ENCODE data around the gene TAS1R2.
"Not testable (repeated sequence)": the region's sequence is repeated elsewhere in the genome, so short reads cannot be mapped to it uniquely, and the experiment has no call there.

Gene TAS1R2

GRCh38 chr1:18901147-18901951, 41.9 kb upstream of the TAS1R2 start:
- TF ChIP-seq, protein P1, sequence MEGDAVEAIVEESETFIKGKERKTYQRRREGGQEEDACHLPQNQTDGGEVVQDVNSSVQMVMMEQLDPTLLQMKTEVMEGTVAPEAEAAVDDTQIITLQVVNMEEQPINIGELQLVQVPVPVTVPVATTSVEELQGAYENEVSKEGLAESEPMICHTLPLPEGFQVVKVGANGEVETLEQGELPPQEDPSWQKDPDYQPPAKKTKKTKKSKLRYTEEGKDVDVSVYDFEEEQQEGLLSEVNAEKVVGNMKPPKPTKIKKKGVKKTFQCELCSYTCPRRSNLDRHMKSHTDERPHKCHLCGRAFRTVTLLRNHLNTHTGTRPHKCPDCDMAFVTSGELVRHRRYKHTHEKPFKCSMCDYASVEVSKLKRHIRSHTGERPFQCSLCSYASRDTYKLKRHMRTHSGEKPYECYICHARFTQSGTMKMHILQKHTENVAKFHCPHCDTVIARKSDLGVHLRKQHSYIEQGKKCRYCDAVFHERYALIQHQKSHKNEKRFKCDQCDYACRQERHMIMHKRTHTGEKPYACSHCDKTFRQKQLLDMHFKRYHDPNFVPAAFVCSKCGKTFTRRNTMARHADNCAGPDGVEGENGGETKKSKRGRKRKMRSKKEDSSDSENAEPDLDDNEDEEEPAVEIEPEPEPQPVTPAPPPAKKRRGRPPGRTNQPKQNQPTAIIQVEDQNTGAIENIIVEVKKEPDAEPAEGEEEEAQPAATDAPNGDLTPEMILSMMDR (IDR thresholded peaks at IDR 0.05; ENCODE audit: low read depth, low read length) = no peak
- DNase-seq (ENCODE audit: extremely low read depth, low read depth) = no peak

DNA sequence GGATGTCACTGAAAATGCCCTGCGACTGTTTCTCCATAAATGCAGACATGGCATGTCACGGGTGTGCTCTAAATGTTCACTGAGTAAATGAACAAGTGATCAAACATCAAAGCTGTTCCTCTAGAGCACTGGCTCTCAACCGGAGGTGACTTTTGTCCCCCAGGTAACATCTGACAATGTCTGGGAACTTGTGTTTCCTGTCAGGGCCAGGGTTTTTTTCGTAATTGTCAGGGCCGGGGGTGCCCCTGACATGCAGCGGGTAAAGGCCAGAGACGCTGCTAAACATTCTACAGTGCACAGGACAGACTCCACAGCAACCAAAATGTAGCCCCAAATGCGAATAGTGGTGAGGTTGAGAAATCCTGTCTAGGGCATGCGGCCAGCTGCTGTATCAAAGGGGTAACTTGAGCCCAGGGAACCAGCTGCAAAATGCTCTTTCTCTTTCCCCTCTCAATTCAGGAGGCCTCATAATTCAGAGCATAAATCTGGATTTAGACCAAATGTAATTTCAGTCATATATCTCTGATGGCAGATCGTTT, 40.9 kb upstream of the TAS1R2 start:
- DNase-seq (ENCODE audit: extremely low read depth, low read depth) = no peak
- TF ChIP-seq, protein P1 (IDR thresholded peaks at IDR 0.05; ENCODE audit: low read depth, low read length) = no peak

DNA sequence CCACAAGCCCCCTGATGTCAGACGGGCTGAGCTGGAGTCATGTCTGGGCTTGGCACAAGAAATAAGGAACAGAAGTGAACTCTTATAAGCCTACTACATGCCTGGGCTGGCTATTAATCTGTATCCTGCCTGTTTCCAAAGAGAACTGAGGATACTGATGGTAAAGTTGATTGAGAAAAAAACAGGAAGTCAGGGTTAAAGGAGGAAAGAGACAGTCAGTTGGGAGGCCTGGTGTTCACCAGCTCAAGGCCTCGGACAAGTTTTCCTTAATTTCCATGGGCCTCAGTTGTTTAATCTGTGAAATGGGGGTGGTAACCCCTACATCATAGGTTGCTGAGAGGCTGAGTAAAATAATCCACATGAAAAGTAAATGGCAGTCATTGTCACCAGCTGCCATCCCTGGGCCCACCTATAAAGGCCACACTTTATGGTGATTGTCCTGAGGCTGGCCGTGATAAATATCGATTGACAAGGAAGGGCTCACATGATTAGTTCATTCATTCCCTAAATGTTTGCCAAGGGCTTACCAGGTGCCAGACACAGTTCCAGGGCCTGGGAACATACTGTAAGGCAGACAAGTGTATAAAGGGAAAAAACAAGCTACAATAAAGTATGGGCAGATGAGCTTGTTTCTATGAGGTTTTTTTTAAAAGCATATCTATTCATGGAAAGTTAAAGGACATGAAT, 40.0 kb upstream of the TAS1R2 start:
- no peak for DNase-seq (ENCODE audit: extremely low read depth, low read depth)
- TF ChIP-seq, protein P1 (IDR thresholded peaks at IDR 0.05; ENCODE audit: low read depth, low read length) = no peak

DNA sequence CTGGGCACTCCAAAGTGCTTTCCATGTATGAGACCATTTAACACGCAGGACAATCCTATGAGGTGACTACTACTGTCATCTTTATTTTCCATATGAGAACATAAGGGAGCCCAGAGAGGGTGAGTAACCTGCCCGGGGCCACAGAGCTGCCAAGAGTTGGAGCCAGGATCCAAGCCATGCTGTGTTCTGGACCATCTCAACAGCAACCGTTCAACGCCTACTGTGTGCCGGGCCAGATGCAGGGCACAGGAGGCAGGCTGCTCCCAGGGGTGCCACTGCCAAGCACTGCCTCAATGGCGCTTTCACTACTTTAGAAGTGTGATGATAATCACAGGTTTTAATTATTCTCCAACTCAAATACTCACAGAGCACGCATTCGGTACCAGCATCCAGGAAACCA, 39.1 kb upstream of the TAS1R2 start:
- DNase-seq (ENCODE audit: extremely low read depth, low read depth) = no peak
- TF ChIP-seq, protein P1 (IDR thresholded peaks at IDR 0.05; ENCODE audit: low read depth, low read length) = no peak

GRCh38 chr1:18895317-18895716, 35.9 kb upstream of the TAS1R2 start:
- TF ChIP-seq, protein P1 (IDR thresholded peaks at IDR 0.05; ENCODE audit: low read depth, low read length) = no peak
- DNase-seq (ENCODE audit: extremely low read depth, low read depth) = no peak

DNA sequence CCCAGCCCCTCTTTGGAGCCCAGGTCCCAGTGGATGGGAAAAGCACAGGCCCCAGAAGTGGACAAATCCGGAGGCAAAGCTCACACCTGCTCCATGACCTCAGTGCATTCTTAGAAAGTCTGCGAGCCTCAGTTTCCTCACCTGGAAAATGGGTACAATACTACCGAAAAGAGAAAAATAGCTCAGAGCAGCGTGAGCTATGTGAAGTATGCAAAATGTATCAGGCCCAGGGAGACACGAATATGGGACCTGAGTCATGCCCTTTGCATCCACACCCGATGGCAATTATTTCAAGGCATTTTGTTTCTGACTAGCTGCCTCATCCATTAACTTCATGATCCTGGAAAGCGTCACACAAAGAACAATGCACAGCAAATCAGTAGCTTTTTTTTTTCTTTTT, 33.7 kb upstream of the TAS1R2 start:
- DNase-seq (ENCODE audit: extremely low read depth, low read depth) = no peak
- TF ChIP-seq, protein P1 (IDR thresholded peaks at IDR 0.05; ENCODE audit: low read depth, low read length) = no peak

GRCh38 chr1:18891858-18892257, 32.4 kb upstream of the TAS1R2 start:
- DNase-seq (ENCODE audit: extremely low read depth, low read depth) = not testable (repeated sequence)

Measured in AG09319 (cell line).